GM12892 (cell line): ENCODE measurements around the gene CENPC.

Experiments used
- POLR2A ChIP-seq: IDR thresholded peaks from 2 replicates; pipeline ENCODE4 v1.6.1; 2011; ENCODE audit warnings: low read depth, low read length, control low read depth
- POLR2AphosphoS5 ChIP-seq: IDR thresholded peaks from 2 replicates; pipeline ENCODE4 v1.6.1; 2011; ENCODE audit warnings: low read depth, low read length, control low read depth
- TAF1 ChIP-seq: IDR thresholded peaks from 2 replicates; pipeline ENCODE4 v1.6.1; 2011; ENCODE audit warnings: low read depth, mild to moderate bottlenecking, control low read depth, low read length, borderline replicate concordance

- TF ChIP-seq TAF1 (no peak), POLR2AphosphoS5 (no peak), POLR2A (no peak)
Measured at GRCh38 chr4:67468830-67469229, 76.5 kb downstream of the CENPC start.
